Activated CD8-positive, alpha-beta T cell treated with anti-CD3 and anti-CD28 coated beads, Interleukin-2, amount 10 ng/mL, durations not matched to agents 7 days and 5 days (primary cell): ENCODE measurements around the gene HNRNPH2. TPM values are rescaled to one million over a fixed set of nuclear protein-coding genes. Genes with fewer than 3 reads are reported as not detected.

Experiments used
- ATAC-seq: fragments of 150-1000 bp; cut with Tn5 transposase; one replicate; pipeline ENCODE4 v1.10.0; 2021; ENCODE audit warnings: moderate library complexity
- CTCF ChIA-PET: fragments of 350-600 bp; sonication (Branson Sonifier 250); formaldehyde crosslinking; loops from one replicate; lab custom pipeline; 2021; ENCODE audit warnings: antibody characterized with exemption; lab: Charles Lee
- POLR2A ChIA-PET: fragments of 350-600 bp; sonication (Branson Sonifier 250); formaldehyde crosslinking; loops from one replicate; lab custom pipeline; 2021; ENCODE audit warnings: antibody characterized with exemption; lab: Charles Lee
- DNase-seq: peaks from one replicate; pipeline ENCODE4 v3.0.0-alpha.2; 2020
- H3K27ac Mint-ChIP-seq: one replicate; pipeline ENCODE4 v1.8.0; 2021; ENCODE audit warnings: mild to moderate bottlenecking, mixed read lengths
- H3K27me3 Mint-ChIP-seq: one replicate; pipeline ENCODE4 v1.8.0; 2021; ENCODE audit warnings: low read depth, mixed read lengths
- H3K36me3 Mint-ChIP-seq: one replicate; pipeline ENCODE4 v1.8.0; 2021; ENCODE audit warnings: low read depth, mixed read lengths
- H3K4me1 Mint-ChIP-seq: one replicate; pipeline ENCODE4 v1.8.0; 2021; ENCODE audit warnings: low read depth, mixed read lengths
- H3K4me3 Mint-ChIP-seq: one replicate; pipeline ENCODE4 v1.8.0; 2021; ENCODE audit warnings: mild to moderate bottlenecking, mixed read lengths
- H3K9me3 Mint-ChIP-seq: one replicate; pipeline ENCODE4 v1.8.0; 2022; ENCODE audit warnings: mixed read lengths; ENCODE audit not compliant: insufficient read depth
- total RNA-seq, 2 experiments: library from RNA; stranded (reverse); gene quantifications; one replicate each; pipeline ENCODE4 v1.2.3, GENCODE V29; 2021

HNRNPH2 gene
- total RNA-seq, 2 experiments from 2014 or later: 41.6 to 44.1 TPM

DNA sequence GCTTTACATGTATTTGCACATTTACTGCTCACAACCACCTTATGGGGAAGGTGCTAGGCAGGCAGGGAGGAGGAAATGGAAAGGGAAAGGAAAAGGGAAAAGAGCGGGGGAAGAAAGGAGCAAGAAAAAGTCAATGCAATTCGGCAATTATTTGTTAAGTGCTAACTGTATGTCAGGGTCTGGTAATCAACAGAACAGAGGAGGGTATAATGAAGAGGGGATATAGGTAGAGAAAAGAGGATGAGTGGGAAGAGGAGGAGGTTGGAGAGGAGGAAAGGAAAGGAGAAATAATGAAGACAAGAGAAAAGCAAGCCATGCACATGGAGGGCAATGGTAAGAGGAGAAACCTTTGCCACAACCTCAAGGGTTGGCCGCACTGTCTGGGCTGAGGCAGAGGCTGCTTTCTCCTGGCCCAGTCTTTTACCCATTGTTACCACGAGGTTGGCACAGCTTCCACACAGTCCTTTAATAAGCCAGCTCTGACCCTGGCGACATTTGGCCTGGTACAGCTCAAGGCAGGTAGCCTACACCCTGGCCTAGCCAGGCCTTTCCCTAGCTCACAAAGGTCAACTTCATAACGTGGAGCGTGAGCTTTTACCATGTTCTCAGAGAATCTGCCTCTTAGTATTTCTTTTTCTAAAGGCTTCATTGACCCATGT, 22.9 kb upstream of the HNRNPH2 start:
- Mint-ChIP-seq H3K36me3 (no peaks in the 10 kb centered on the region), H3K4me3 (no peak overlapping the region), H3K9me3 (no peaks in the 10 kb centered on the region), H3K4me1 (peaks cover 6% of the 10 kb centered on the region), H3K27me3 (no peaks in the 10 kb centered on the region), H3K27ac (no peak overlapping the region)
- POLR2A ChIA-PET: no interaction called here
- CTCF ChIA-PET: no interaction called here
- ATAC-seq (no peak), DNase-seq (no peak)

DNA sequence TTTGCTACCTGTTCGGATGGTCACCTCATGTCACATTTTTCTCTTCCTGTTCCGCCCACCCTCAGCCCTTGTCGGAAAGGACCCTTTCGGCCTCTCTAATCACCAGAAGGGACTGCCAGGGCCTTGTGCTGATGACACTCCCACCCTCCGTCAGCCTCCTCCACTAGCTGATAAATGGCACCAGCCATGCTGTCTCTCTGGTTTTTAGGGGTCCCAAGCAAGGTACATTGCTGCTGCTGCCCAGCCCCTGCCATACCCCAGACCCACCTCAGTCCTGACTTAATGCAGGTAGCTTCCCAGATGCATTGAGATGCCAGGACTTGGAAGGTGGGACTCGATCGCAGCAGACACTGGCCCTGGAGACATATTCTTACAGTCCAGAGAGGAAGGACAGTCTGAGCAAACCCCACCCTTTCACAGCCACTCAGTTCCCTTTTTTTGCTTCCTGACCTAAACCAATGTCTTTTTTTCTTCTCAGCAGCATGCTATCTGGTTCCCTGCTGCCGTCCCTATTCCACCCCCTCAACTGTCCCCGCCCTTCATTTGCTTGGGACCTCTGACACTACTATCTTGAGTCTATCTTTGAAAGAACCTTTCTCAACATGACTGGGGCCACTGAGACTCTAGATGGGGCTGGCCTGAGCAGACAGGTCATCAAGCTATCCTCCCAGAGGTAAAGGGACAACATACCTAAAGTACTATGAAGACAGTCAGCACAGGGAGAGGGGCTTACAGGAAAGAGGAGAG, 22.1 kb upstream of the HNRNPH2 start, which contains the start of gene BTK:
TSS of gene BTK (minus strand) at position 397 of the 747 bp plus-strand sequence. CDS start 10,907 bp downstream, outside the sequence.
- Mint-ChIP-seq H3K4me1 (peaks cover 9% of the 10 kb centered on the region), H3K36me3 (peaks cover 1% of the 10 kb centered on the region), H3K27ac (no peak within 1 kb of the TSS), H3K9me3 (no peaks in the 10 kb centered on the region), H3K4me3 (no peak within 1 kb of the TSS), H3K27me3 (no peaks in the 10 kb centered on the region)
- POLR2A ChIA-PET: no interaction called here
- DNase-seq (no peak), ATAC-seq (no peak)
- CTCF ChIA-PET: no interaction called here

DNA sequence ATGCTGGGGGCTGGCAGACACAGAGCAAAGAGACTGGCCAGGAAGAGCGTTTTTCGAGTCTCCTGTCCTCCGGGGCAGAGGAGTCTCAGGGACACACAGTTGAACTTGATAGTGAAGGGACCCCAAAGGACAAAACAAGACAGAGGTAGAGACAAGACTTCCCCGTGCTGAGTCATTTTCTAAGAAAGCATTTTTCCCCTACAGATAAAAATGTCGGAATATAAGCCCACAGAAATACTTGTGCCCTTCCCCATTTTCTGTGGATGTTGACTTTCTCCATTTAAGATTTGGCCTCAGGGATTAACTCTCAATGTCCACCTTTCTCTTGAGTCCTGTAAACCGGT, 21.5 kb upstream of the HNRNPH2 start:
- Mint-ChIP-seq H3K27me3 (no peaks in the 10 kb centered on the region), H3K4me3 (no peak overlapping the region), H3K9me3 (no peaks in the 10 kb centered on the region), H3K36me3 (peaks cover 7% of the 10 kb centered on the region), H3K27ac (no peak overlapping the region), H3K4me1 (peaks cover 9% of the 10 kb centered on the region)
- DNase-seq: no peak
- POLR2A ChIA-PET: no interaction called here
- no peak for ATAC-seq
- CTCF ChIA-PET: no interaction called here

DNA sequence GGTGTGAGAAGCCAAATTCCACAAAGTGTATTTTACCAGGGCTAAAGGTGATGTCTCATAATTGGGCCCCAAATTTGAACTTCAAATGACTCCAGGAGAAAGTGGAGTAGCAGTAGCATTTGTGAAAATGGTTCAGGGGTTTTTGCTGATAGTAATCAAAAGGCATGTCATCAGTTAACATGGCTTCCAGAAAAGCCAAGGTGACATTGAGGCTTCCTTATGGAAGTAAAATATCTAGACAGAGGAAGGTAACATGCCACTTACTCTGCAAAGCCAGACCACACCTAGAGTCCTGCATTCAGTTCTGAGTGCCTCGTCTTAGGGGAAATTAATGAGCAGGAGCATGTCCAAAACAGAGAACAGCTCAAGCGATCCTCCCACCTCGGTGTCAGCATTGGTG, 19.4 kb upstream of the HNRNPH2 start:
- H3K27me3 Mint-ChIP-seq: no peaks in the 10 kb centered on the region
- H3K27ac Mint-ChIP-seq: no peak overlapping the region
- H3K9me3 Mint-ChIP-seq: no peaks in the 10 kb centered on the region
- no peak for DNase-seq
- CTCF ChIA-PET: no interaction called here
- H3K4me3 Mint-ChIP-seq: no peak overlapping the region
- POLR2A ChIA-PET: no interaction called here
- no peak for ATAC-seq
- H3K4me1 Mint-ChIP-seq: peaks cover 17% of the 10 kb centered on the region
- peaks cover 23% of the 10 kb centered on the region for H3K36me3 Mint-ChIP-seq

DNA sequence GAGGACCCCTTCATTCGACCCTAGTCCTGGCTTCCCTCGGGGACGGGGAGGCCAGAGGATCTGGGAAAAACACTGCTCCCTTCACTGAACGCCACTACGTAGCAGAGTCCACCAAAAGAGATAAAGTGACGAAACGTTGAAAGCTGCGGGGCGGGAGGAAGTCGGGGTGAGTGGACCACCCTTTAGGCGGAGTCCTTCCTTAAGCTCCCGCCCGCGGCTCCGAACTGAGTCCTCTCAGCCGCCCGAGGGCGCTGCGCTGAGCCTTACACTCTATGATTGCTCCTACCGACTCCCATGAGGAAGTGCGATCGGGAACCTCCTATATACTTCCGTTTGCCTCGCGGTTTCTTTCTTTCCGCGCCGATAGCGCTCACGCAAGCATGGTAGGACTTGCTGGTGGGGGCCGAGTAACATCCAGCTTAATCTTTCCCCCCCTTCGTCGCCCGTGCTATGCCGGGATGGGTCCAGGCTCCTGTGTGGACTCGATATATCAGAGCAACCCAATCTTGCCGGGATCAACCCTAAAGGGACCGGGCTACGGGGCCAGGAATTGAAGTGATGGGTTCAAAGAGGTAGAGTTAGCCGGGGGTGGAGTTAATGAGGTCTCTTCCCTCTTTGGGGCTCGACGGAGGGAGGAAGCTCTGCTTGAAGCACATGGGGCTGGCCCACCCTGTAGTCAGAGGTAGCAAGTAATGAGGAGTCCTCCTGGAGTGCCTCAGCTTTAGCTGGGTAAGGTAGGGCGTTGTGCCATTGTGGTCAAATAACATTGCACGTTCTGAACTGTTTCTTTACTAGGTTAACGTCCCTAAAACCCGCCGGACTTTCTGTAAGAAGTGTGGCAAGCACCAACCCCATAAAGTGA, 17.1 kb upstream of the HNRNPH2 start, which contains the start of gene RPL36A:
TSS of gene RPL36A (plus strand) at position 348 of the 862 bp plus-strand sequence. CDS start at position 381, 33 bp downstream.
- CTCF ChIA-PET: interaction anchor here (0.6 to 1.9 kb wide), 11 partner anchors 11 to 571 kb away, joined by 3 to 8 read pairs (median 4); partner anchors contain the start of genes CSTF2, GLA, TIMM8A and ZMAT1
- POLR2A ChIA-PET: interaction anchor here (0.5 to 2.1 kb wide), 10 partner anchors 10 to 541 kb away, joined by 3 to 11 read pairs (median 3); partner anchors contain the start of genes GLA, HNRNPH2, TIMM8A and ZMAT1
- H3K27ac Mint-ChIP-seq: peak within 1 kb of the TSS; percentile 92
- H3K9me3 Mint-ChIP-seq: no peaks in the 10 kb centered on the region
- H3K4me1 Mint-ChIP-seq: peaks cover 20% of the 10 kb centered on the region
- H3K27me3 Mint-ChIP-seq: no peaks in the 10 kb centered on the region
- H3K4me3 Mint-ChIP-seq: peak within 1 kb of the TSS; percentile 94
- peak; percentile 96 for ATAC-seq
- DNase-seq: peak; percentile 86
- H3K36me3 Mint-ChIP-seq: peaks cover 33% of the 10 kb centered on the region

DNA sequence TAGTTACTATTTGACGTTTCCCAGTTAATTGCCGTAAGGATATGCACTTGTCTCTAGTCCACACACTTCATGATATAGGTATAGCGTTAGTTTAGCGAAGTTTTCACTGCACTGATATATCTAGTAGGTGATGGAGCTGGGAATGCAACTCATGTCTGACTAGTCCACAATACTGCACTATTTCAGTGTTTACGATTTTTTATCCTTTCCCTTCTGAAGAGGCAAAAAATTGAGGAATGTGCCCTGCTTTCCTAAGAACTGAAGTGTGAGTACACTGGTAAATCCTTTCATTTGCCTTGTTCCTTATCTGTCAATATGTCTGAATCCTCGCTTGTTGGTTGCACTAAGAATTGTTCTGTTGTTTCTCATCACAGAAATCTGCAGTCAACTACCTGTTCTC, 16.2 kb upstream of the HNRNPH2 start:
- peak overlapping the region; percentile 94 for H3K4me3 Mint-ChIP-seq
- H3K27me3 Mint-ChIP-seq: no peaks in the 10 kb centered on the region
- peaks cover 20% of the 10 kb centered on the region for H3K4me1 Mint-ChIP-seq
- peaks cover 33% of the 10 kb centered on the region for H3K36me3 Mint-ChIP-seq
- CTCF ChIA-PET: interaction anchor here (0.7 to 1.6 kb wide), 2 partner anchors 8 to 10 kb away, joined by 3 to 8 read pairs; no protein-coding TSS in a partner anchor
- POLR2A ChIA-PET: interaction anchor here (0.6 to 1.1 kb wide), 2 partner anchors 94 to 540 kb away, joined by 3 read pairs; partner anchors contain the start of gene ZMAT1
- H3K9me3 Mint-ChIP-seq: no peaks in the 10 kb centered on the region
- ATAC-seq (no peak), DNase-seq (no peak)
- peak overlapping the region; percentile 92 for H3K27ac Mint-ChIP-seq

DNA sequence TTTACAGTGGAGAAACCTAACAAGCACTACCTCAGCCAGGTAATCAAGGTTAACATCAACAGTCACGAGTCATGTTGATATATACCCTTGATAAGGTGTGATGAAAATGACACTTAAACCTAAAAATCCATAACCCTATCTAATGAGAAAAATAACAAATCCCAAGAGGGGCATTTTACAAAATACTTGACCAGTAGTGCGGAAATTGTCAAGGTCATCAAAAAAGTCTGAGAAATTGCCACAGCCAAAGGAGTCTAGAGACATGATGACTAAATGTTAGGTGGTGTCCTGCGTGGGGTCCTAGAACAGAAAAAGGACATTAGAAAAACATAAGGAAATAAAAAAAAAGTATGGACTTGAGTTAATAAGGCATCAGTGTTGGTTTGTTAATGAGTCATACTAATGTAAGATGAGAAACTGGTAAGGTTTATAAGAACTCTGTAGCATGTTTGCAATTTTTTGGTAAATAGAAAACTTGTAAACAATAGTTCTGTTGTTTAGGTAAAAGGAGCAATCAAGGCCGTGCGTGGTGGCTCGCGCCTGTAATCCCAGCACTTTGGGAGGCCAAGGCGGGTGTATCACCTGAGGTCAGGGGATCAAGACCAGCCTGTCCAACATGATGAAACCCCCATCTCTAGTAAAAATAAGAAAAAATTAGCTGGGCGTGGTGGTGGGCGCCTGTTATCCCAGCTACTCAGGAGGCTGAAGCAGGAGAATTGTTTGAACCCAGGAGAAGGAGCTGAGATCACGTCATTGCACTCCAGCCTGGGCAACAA, 14.3 kb upstream of the HNRNPH2 start:
- no peaks in the 10 kb centered on the region for H3K27me3 Mint-ChIP-seq
- peaks cover 20% of the 10 kb centered on the region for H3K4me1 Mint-ChIP-seq
- H3K27ac Mint-ChIP-seq: peak overlapping the region; percentile 64
- ChIA-PET POLR2A (no interaction called here), CTCF (no interaction called here)
- H3K9me3 Mint-ChIP-seq: no peaks in the 10 kb centered on the region
- H3K36me3 Mint-ChIP-seq: peaks cover 33% of the 10 kb centered on the region
- peak overlapping the region; percentile 36 for H3K4me3 Mint-ChIP-seq
- ATAC-seq (no peak), DNase-seq (no peak)

DNA sequence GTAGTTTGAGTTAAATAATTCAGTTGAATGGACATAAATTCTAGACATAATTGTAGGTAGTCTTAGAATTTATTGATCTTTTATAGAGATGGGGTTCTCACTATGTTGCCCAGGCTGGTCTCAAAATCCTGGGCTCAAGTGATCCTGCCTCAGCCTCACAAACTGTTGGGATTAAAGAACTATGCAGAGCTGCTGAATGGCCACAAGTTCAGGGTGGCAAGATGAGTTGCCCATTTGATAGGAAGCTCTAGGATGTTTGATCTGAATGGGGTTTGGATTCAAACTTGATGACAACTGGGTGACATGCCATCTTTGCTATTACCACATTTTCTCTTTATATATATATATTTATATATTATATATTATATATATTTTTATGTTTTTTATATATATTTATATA, 13.7 kb upstream of the HNRNPH2 start:
- POLR2A ChIA-PET: no interaction called here
- no peaks in the 10 kb centered on the region for H3K9me3 Mint-ChIP-seq
- peaks cover 20% of the 10 kb centered on the region for H3K4me1 Mint-ChIP-seq
- CTCF ChIA-PET: no interaction called here
- no peak for DNase-seq
- no peak overlapping the region for H3K4me3 Mint-ChIP-seq
- H3K27me3 Mint-ChIP-seq: no peaks in the 10 kb centered on the region
- no peak for ATAC-seq
- peaks cover 38% of the 10 kb centered on the region for H3K36me3 Mint-ChIP-seq
- H3K27ac Mint-ChIP-seq: peak overlapping the region; percentile 30

DNA sequence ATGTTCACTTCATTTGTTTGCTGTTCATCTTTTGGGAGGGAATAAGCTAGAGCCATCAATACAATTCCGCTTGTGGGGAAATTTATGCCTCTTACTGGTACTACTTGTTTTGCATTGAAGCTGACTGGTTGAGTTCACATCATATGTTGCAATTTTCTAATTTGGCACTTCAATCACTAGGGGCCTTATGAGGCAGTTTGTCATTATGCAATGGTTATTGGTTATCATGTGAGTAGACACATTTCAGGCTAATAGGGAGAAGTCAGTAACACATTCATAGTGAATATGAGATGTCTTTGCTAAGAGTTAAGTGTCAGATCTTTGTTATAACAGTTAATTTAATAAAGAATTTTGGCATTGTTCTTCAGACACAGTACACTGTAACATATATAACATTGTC, 12.2 kb upstream of the HNRNPH2 start:
- Mint-ChIP-seq H3K27ac (no peak overlapping the region), H3K4me3 (no peak overlapping the region), H3K9me3 (no peaks in the 10 kb centered on the region), H3K4me1 (peaks cover 16% of the 10 kb centered on the region), H3K27me3 (no peaks in the 10 kb centered on the region), H3K36me3 (peaks cover 49% of the 10 kb centered on the region)
- ATAC-seq (no peak), DNase-seq (no peak)
- ChIA-PET POLR2A (no interaction called here), CTCF (no interaction called here)

DNA sequence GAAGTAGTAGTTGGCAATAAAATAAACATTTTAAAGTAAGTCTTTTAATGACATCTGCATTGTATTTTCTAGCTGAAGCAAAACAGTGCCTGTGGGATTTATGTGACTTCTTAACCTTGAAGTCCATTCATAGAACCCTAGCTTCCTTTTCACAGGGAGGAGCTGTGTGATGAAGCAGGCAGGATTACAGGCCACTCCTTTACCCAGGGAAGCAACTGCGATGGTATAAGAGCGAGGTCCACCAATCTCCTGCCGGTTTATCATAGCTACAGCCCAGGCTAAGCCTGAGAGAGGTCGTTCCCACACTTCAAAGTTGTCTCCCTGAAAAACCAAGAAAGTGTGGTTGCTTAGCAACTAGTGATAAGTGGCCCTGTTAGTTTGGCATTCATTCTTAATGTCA, 10.2 kb upstream of the HNRNPH2 start:
- ATAC-seq: no peak
- peaks cover 11% of the 10 kb centered on the region for H3K4me1 Mint-ChIP-seq
- H3K9me3 Mint-ChIP-seq: no peaks in the 10 kb centered on the region
- CTCF ChIA-PET: no interaction called here
- no peak overlapping the region for H3K27ac Mint-ChIP-seq
- POLR2A ChIA-PET: interaction anchor here (0.8 kb wide), 1 partner anchor 10 kb away, joined by 4 read pairs; the partner anchor contains the start of genes GLA and HNRNPH2
- peaks cover 36% of the 10 kb centered on the region for H3K36me3 Mint-ChIP-seq
- DNase-seq: no peak
- no peak overlapping the region for H3K4me3 Mint-ChIP-seq
- no peaks in the 10 kb centered on the region for H3K27me3 Mint-ChIP-seq

- Mint-ChIP-seq H3K27me3 (no peaks in the 10 kb centered on the region), H3K4me1 (peaks cover 4% of the 10 kb centered on the region), H3K9me3 (no peaks in the 10 kb centered on the region), H3K36me3 (peaks cover 31% of the 10 kb centered on the region), H3K27ac (no peak overlapping the region), H3K4me3 (no peak overlapping the region)
- POLR2A ChIA-PET: no interaction called here
- no peak for DNase-seq
- CTCF ChIA-PET: no interaction called here
- ATAC-seq: no peak
Measured at GRCh38 chrX:101398694-101399093, 9.3 kb upstream of the HNRNPH2 start.
